ENCODE measurements around the gene VPS16. TPM values are rescaled to one million over a fixed set of nuclear protein-coding genes. Genes with fewer than 3 reads are reported as not detected.
A peak's percentile ranks its signal among the peaks of the same experiment; 100 is the strongest.

The VPS16 gene
- total RNA-seq, 3 donors from 2014 or later (not counting 1 experiment from before 2014, with no cell fraction given), result 108 to 118 (median 109) TPM

DNA sequence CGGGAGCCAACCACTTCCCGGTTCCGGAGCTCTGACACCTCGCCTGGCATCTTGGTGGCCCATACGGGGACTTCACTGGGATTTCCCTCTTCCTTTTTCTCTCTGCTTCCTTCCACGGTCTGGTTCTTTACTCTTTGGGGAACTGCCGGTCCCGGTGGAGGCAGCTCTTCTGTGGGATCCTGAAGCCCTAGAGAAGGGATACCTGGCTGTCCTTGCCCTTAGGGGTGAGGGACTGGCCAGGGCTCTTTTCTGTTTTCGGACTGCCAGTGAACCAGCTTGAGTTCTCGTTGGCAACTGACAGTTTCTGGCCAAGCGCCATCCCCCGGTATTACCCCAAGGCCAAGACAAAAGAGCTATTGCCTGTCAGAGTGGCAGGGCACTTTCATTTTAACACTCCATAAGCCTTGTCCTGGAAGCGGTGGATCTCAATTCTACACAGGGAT, 39.2 kb upstream of the VPS16 start:
- WGBS (ENCODE audit: insufficient coverage), result 5% methylated on average over 13 of the region's 13 CpGs
- Histone ChIP-seq H3K9me3 (ENCODE audit: control insufficient read depth, insufficient read depth, low read length) (no peaks in the 10 kb centered on the region), H3K27ac (ENCODE audit: low read length) (no peak overlapping the region), H3K4me1 (ENCODE audit: control insufficient read depth, insufficient read depth, low read length) (peaks cover 20% of the 10 kb centered on the region), H3K36me3 (ENCODE audit: control insufficient read depth, insufficient read depth, low read length) (no peaks in the 10 kb centered on the region), H3K27me3 (ENCODE audit: control insufficient read depth, insufficient read depth, low read length) (peaks cover 28% of the 10 kb centered on the region), H3K4me3 (ENCODE audit: low read length) (no peak overlapping the region)
- peak overlapping the region; percentile 86 for H3K4me3 Mint-ChIP-seq
- no peaks in the 10 kb centered on the region for H3K9me3 Mint-ChIP-seq
- H3K36me3 Mint-ChIP-seq, result peaks cover 4% of the 10 kb centered on the region
- peak overlapping the region in 1 of 2 donors; percentile 23 for H3K27ac Mint-ChIP-seq
- intact Hi-C loops (cut with micrococcal nuclease), result no loop called here
- peaks cover 50 to 69% of the 10 kb centered on the region in 2 donors for H3K27me3 Mint-ChIP-seq (ENCODE audit: low read depth in 2 of 2)
- DNase-seq (no peak), ATAC-seq (peak in 1 of 3 donors; percentile 8)
- TF ChIP-seq, protein P1, sequence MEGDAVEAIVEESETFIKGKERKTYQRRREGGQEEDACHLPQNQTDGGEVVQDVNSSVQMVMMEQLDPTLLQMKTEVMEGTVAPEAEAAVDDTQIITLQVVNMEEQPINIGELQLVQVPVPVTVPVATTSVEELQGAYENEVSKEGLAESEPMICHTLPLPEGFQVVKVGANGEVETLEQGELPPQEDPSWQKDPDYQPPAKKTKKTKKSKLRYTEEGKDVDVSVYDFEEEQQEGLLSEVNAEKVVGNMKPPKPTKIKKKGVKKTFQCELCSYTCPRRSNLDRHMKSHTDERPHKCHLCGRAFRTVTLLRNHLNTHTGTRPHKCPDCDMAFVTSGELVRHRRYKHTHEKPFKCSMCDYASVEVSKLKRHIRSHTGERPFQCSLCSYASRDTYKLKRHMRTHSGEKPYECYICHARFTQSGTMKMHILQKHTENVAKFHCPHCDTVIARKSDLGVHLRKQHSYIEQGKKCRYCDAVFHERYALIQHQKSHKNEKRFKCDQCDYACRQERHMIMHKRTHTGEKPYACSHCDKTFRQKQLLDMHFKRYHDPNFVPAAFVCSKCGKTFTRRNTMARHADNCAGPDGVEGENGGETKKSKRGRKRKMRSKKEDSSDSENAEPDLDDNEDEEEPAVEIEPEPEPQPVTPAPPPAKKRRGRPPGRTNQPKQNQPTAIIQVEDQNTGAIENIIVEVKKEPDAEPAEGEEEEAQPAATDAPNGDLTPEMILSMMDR (IDR thresholded peaks at IDR 0.05), result no peak
- H3K4me1 Mint-ChIP-seq, result peaks cover 25 to 26% of the 10 kb centered on the region in 2 donors

- H3K4me3 ChIP-seq (ENCODE audit: low read length), result no peak overlapping the region
- H3K9me3 ChIP-seq (ENCODE audit: control insufficient read depth, insufficient read depth, low read length), result no peaks in the 10 kb centered on the region
- no peaks in the 10 kb centered on the region for H3K36me3 ChIP-seq (ENCODE audit: control insufficient read depth, insufficient read depth, low read length)
- 75% methylated on average over 16 of the region's 16 CpGs for WGBS (ENCODE audit: insufficient coverage)
- TF ChIP-seq, protein P1 (IDR thresholded peaks at IDR 0.05), result no peak
- Mint-ChIP-seq H3K27ac (no peak overlapping the region), H3K4me1 (peaks cover 21 to 26% of the 10 kb centered on the region in 2 donors), H3K36me3 (peaks cover 6% of the 10 kb centered on the region), H3K27me3 (ENCODE audit: low read depth in 2 of 2) (peaks cover 60 to 65% of the 10 kb centered on the region in 2 donors), H3K4me3 (no peak overlapping the region), H3K9me3 (no peaks in the 10 kb centered on the region)
- peaks cover 32% of the 10 kb centered on the region for H3K27me3 ChIP-seq (ENCODE audit: control insufficient read depth, insufficient read depth, low read length)
- DNase-seq (no peak), ATAC-seq (no peak)
- H3K27ac ChIP-seq (ENCODE audit: low read length), result no peak overlapping the region
- H3K4me1 ChIP-seq (ENCODE audit: control insufficient read depth, insufficient read depth, low read length), result peaks cover 20% of the 10 kb centered on the region
- intact Hi-C loops (cut with micrococcal nuclease), result no loop called here
These were observed 36.3 kb upstream of the VPS16 start for GRCh38 chr20:2804041-2804828.

DNA sequence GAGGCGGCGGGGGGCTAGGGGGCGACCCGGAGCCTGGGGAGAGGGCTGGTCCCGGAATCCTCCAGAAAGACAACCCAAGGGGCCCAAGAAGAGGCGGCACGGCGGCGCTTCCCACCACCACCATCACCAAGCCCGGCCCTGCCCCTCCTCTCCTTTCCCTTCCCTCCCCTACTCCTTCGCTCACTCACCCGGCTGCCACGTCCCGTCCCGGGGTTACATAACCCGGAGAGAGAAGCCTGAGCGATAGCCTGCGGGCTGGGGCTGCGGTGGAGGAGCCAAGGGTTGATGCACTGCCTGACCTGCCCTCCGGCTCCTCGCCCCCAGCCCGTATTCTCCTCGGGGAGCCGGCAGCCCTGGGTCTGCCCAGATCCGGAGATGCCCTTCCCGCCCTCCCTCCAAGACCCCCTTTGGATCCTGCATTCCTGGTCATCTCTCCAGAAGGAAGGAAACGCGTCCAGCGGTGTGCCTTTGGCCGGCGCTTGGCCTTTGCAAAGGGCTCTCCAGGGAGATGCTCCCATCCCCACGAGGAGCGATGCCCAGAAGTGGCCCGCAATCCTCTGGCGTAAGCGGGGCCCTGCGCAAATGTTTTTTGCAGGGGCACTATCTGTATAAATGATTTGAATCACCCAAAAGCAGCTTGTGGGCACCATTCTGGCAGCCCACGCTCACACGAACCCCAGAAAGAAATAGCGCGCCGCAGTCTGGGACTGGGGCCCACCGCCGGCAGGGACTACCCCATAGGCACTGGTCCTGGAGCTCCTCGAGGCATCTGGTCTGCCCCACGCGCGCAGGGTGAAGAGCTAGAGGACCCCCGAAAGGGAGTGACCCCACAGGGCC, 35.5 kb upstream of the VPS16 start:
- peaks cover 13 to 17% of the 10 kb centered on the region in 2 donors for H3K4me1 Mint-ChIP-seq
- peaks cover 13% of the 10 kb centered on the region for H3K4me1 ChIP-seq (ENCODE audit: control insufficient read depth, insufficient read depth, low read length)
- DNase-seq, result no peak
- H3K4me3 ChIP-seq (ENCODE audit: low read length), result no peak overlapping the region
- H3K9me3 Mint-ChIP-seq, result no peaks in the 10 kb centered on the region
- H3K9me3 ChIP-seq (ENCODE audit: control insufficient read depth, insufficient read depth, low read length), result no peaks in the 10 kb centered on the region
- WGBS (ENCODE audit: insufficient coverage), result 23% methylated on average over 49 of the region's 49 CpGs
- peaks cover 52 to 58% of the 10 kb centered on the region in 2 donors for H3K27me3 Mint-ChIP-seq (ENCODE audit: low read depth in 2 of 2)
- H3K27ac ChIP-seq (ENCODE audit: low read length), result no peak overlapping the region
- no peak for ATAC-seq
- no peaks in the 10 kb centered on the region for H3K36me3 ChIP-seq (ENCODE audit: control insufficient read depth, insufficient read depth, low read length)
- no peak overlapping the region for H3K27ac Mint-ChIP-seq
- H3K27me3 ChIP-seq (ENCODE audit: control insufficient read depth, insufficient read depth, low read length), result peaks cover 24% of the 10 kb centered on the region
- no peak overlapping the region for H3K4me3 Mint-ChIP-seq
- H3K36me3 Mint-ChIP-seq, result peaks cover 6% of the 10 kb centered on the region
- intact Hi-C loops (cut with micrococcal nuclease), result no loop called here
- TF ChIP-seq, protein P1 (IDR thresholded peaks at IDR 0.05), result no peak
